Esophagus muscularis mucosa (tissue), 4 donors: ENCODE data around the gene REXO4. TPM values are rescaled to one million over a fixed set of nuclear protein-coding genes. Genes with fewer than 3 reads are reported as not detected.
A peak's percentile ranks its signal among the peaks of the same experiment; 100 is the strongest.

Source experiments
- DNase-seq: peaks from one replicate; pipeline ENCODE4 v3.0.0-alpha.2; 2017; ENCODE audit errors: extremely low spot score
- H3K27ac ChIP-seq, 4 donors: fragments of 200-600 bp; sonication (generic); replicated peaks in 1 of 4; 1 replicate in 3 of 4; 2 replicates in 1 of 4; pipeline ENCODE4 v1.5.1; 2016 to 2019; ENCODE audit warnings: mild to moderate bottlenecking in 1 of 4
- H3K27me3 ChIP-seq, 4 donors: fragments of 200-600 bp; sonication (generic); one replicate each; pipeline versions ENCODE4 v1.5.1 to v1.6.0; 2016 to 2019
- H3K36me3 ChIP-seq, 4 donors: fragments of 200-600 bp; sonication (generic); one replicate each; pipeline ENCODE4 v1.5.1; 2016 to 2019
- H3K4me1 ChIP-seq, 4 donors: fragments of 200-600 bp; sonication (generic); one replicate each; pipeline ENCODE4 v1.5.1; 2016 to 2019
- H3K4me3 ChIP-seq, 4 donors: fragments of 200-600 bp; sonication (generic); 1 replicate in 2 of 4; 2 replicates in 2 of 4; pipeline ENCODE4 v1.5.1; 2016 to 2019; ENCODE audit warnings: mild to moderate bottlenecking in 4 of 4, moderate library complexity in 1 of 4
- H3K9me3 ChIP-seq, 4 donors: fragments of 200-600 bp; sonication (generic); 1 replicate in 3 of 4; 2 replicates in 1 of 4; pipeline ENCODE4 v1.5.1; 2016 to 2019
- CTCF ChIP-seq, 3 experiments: fragments of 200-600 bp in 2 of 3; fragments of 450-650 bp in 1 of 3; sonication (generic) in 2 of 3; IDR thresholded peaks; one replicate each; pipeline ENCODE4 v1.5.1; 2017 to 2019; ENCODE audit warnings: antibody characterized with exemption in 3 of 3, mild to moderate bottlenecking in 2 of 3, moderate library complexity in 1 of 3
- EP300 ChIP-seq: sonication (generic); formaldehyde crosslinking; IDR thresholded peaks from one replicate; pipeline ENCODE4 v1.6.1; 2017; ENCODE audit warnings: antibody characterized with exemption
- POLR2A ChIP-seq: fragments of 450-650 bp; IDR thresholded peaks from one replicate; pipeline ENCODE4 v1.6.1; 2017; ENCODE audit warnings: antibody characterized with exemption, moderate library complexity, mild to moderate bottlenecking, low read depth
- POLR2AphosphoS5 ChIP-seq, 2 donors: sonication (generic); formaldehyde crosslinking; IDR thresholded peaks; one replicate each; pipeline ENCODE4 v1.6.1; 2017; ENCODE audit warnings: antibody characterized with exemption in 2 of 2
- WGBS: methylation state at CpG from one replicate; pipeline ENCODE4 v1.1.5; 2018; 5-methylcytosine and 5-hydroxymethylcytosine counted together
- intact Hi-C: fragments of 100-400 bp; cut with DNase I; formaldehyde crosslinking; loops from one replicate; pipeline ENCODE4 v1.15.1; 2023
- total RNA-seq, 4 donors: library from RNA; depleted of rRNA; stranded (reverse); fragments of >200 nt; gene quantifications; one replicate each; pipeline versions ENCODE4 v1.1.0 to v1.2.1, GENCODE V29; 2016

REXO4 gene
- total RNA-seq, 4 donors from 2014 or later, result 15.0 to 28.9 (median 22.4) TPM

GRCh38 chr9:133375116-133375723 is 42.6 kb downstream of the REXO4 start:
- intact Hi-C loops, result no loop called here
- peak overlapping the region; percentile 92 to 97 (median 96) for H3K27ac ChIP-seq
- no peaks in the 10 kb centered on the region for H3K9me3 ChIP-seq
- H3K27me3 ChIP-seq, result no peaks in the 10 kb centered on the region
- peaks cover 46 to 58% (median 57%) of the 10 kb centered on the region in 4 donors for H3K4me1 ChIP-seq
- no peak for TF ChIP-seq CTCF (IDR thresholded peaks at IDR 0.05)
- TF ChIP-seq POLR2A, result no peak
- no peak for TF ChIP-seq EP300
- TF ChIP-seq POLR2AphosphoS5 (IDR thresholded peaks at IDR 0.05), result no peak
- 2% methylated on average over 3 of the region's 39 CpGs for WGBS
- DNase-seq, result no peak
- H3K4me3 ChIP-seq, result peak overlapping the region; percentile 81 to 98 (median 93)
- peaks cover 0 to 24% (median 15%) of the 10 kb centered on the region in 4 donors for H3K36me3 ChIP-seq

GRCh38 chr9:133374612-133375115 is 43.1 kb downstream of the REXO4 start:
- peak overlapping the region; percentile 81 to 98 (median 93) for H3K4me3 ChIP-seq
- H3K36me3 ChIP-seq, result peaks cover 0 to 29% (median 18%) of the 10 kb centered on the region in 4 donors
- no peak for DNase-seq
- intact Hi-C loops, result no loop called here
- H3K9me3 ChIP-seq, result no peaks in the 10 kb centered on the region
- no peaks in the 10 kb centered on the region for H3K27me3 ChIP-seq
- peaks cover 50 to 64% (median 62%) of the 10 kb centered on the region in 4 donors for H3K4me1 ChIP-seq
- peak overlapping the region; percentile 92 to 97 (median 96) for H3K27ac ChIP-seq
- WGBS, result 19% methylated on average over 12 of the region's 12 CpGs
- TF ChIP-seq POLR2A, result no peak
- no peak for TF ChIP-seq EP300
- no peak for TF ChIP-seq POLR2AphosphoS5 (IDR thresholded peaks at IDR 0.05)
- no peak for TF ChIP-seq CTCF (IDR thresholded peaks at IDR 0.05)

DNA sequence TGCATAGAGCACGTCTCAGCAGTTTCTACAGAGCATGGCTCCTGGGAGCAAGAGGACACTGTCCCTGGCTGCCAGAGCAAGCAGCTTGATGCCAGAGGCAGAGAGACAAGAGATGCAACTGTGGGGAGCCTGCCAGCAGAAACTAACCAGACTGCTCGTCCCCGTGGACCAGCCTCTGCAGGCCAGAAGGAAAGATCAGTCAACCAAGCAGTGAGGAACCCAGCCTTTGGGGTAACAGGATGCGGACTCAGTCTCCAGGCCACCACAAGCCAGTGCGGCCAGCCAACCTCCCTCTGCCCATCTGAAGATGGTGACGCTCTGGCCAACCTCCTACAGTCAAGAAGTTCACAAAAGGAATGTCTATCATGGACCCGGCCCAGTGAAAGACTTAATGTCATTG is 45.7 kb downstream of the REXO4 start:
- Histone ChIP-seq H3K4me3 (no peak overlapping the region), H3K9me3 (no peaks in the 10 kb centered on the region), H3K4me1 (peaks cover 68 to 89% (median 85%) of the 10 kb centered on the region in 4 donors), H3K36me3 (peaks cover under 1 to 33% (median 24%) of the 10 kb centered on the region in 4 donors), H3K27me3 (no peaks in the 10 kb centered on the region), H3K27ac (no peak overlapping the region)
- intact Hi-C loops, result no loop called here
- 80% methylated on average over 5 of the region's 7 CpGs for whole genome bisulfite sequencing
- no peak for DNase-seq
- no peak for TF ChIP-seq POLR2A
- no peak for TF ChIP-seq EP300
- TF ChIP-seq CTCF (IDR thresholded peaks at IDR 0.05), result no peak
- no peak for TF ChIP-seq POLR2AphosphoS5 (IDR thresholded peaks at IDR 0.05)

GRCh38 chr9:133371261-133371711 is 46.5 kb downstream of the REXO4 start:
- Histone ChIP-seq H3K4me3 (no peak overlapping the region), H3K9me3 (no peaks in the 10 kb centered on the region), H3K36me3 (peaks cover 9 to 41% (median 33%) of the 10 kb centered on the region in 4 donors), H3K27ac (no peak overlapping the region), H3K4me1 (peaks cover 62 to 90% (median 77%) of the 10 kb centered on the region in 4 donors), H3K27me3 (no peaks in the 10 kb centered on the region)
- WGBS, result 64% methylated on average over 12 of the region's 12 CpGs
- intact Hi-C loops, result no loop called here
- no peak for TF ChIP-seq POLR2A
- no peak for TF ChIP-seq EP300
- TF ChIP-seq CTCF (IDR thresholded peaks at IDR 0.05), result no peak
- no peak for TF ChIP-seq POLR2AphosphoS5 (IDR thresholded peaks at IDR 0.05)
- DNase-seq, result no peak
